ENCODE measurements around the gene NPHP3. TPM values are rescaled to one million over a fixed set of nuclear protein-coding genes. Genes with fewer than 3 reads are reported as not detected.

Gene NPHP3
- total RNA-seq, 1 donor from 2014 or later = 28.0 TPM

GRCh38 chr3:132690040-132690439 lies 32.2 kb downstream of the NPHP3 start:
- no peak for DNase-seq (ENCODE audit: low read depth)

DNA sequence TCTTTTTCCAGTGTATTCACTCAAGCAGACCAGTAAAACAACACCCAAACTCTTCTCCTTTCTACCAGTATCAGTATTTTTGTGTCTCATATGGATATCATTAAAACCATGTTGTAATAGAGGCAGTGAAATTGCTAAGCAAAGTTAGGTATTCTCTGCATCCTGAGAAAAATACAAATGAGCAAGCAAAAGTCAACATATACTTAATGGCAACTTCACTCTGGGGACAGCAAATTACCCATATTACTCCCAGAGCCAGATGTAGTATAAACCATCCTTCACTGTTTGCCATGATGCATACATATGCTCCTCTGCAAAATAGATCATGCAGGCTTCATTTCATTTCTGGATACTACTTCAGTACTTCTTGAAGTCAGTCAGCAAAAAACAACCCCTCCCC lies 40.0 kb downstream of the NPHP3 start:
- DNase-seq (ENCODE audit: low read depth) = no peak

DNA sequence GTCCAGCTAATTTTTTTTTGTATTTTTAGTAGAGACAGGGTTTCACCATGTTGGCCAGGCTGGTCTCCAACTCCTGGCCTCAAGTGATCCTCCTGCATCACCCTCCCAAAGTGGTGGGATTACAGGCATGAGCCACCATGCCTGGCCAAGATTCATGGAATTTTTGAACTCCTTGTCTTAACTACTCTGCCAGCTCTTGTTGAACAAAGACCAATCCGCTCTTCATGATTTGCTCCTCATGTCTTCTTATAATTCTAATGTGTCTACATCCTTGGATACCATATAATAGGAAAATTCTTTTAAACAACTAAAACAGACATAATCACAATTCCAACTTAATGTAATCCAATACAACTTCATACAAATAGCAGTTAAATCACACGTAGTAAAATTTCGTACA lies 40.8 kb downstream of the NPHP3 start:
- DNase-seq (ENCODE audit: low read depth) = no peak

DNA sequence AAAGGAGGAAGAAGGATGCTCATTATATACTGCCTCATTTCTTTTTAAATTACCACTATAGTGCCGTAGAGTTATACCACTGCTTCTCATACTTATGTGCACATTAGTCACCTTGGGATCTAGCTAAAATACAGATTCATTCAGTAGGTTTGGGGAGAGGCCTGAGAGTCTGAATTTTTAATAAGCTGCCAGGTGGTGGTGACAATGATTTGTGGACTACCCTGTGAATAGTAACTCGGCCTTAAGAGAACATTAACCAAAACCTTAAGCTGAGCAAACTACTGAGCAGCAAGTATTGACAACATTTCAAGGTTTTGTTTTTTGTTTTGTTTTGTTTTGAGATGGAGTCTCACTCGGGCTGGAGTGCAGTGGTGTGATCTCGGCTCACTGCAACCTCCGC lies 42.3 kb downstream of the NPHP3 start:
- peak; percentile 64 for DNase-seq (ENCODE audit: low read depth)

- DNase-seq (ENCODE audit: low read depth) = no peak
Observed at GRCh38 chr3:132675408-132675807, 46.8 kb downstream of the NPHP3 start.

DNA sequence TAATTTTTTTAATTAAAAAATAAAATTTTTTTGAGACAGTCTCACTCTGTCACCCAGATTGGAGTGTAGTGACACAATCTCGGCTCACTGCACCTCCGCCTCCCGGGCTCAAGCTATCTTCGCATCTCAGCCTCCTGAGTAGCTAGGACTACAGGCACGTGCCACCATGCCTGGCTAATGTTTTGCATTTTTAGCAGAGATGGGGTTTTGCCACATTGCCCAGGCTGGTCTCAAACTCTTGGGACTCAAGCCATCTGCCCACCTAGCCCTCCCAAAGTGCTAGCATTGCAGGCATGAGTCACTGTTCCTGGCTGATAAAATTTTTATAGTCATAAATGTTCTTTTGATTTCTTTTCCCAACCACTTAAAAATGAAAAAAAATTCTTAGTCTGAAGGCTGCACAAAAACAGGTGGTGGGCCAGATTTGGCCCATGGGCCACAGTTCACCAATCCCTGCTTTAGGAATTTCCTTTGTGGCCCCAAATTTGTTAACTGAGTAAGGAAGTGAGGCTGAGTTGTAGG lies 52.9 kb downstream of the NPHP3 start:
- no peak for DNase-seq (ENCODE audit: low read depth)

- DNase-seq (ENCODE audit: low read depth) = no peak
Observed at GRCh38 chr3:132665230-132665745, 56.9 kb downstream of the NPHP3 start.

DNA sequence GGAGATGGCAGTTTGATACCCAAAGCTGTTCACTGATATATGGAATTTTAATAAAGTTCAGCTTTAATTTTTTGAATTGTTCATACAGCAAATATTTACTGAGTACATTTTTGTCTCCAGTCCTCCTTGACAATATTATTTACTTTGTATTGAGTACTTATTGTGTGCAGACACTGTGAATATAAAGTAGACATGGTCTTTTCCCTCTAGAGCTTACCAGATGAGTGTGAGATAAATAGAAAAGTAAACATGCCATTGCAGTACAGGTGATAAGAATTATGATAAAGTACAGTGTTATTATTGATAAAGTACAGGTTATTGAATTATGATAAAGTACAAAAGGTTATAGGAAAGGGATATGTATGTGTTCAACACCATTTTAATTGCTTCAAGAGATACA lies 60.0 kb downstream of the NPHP3 start:
- no peak for DNase-seq (ENCODE audit: low read depth)

DNA sequence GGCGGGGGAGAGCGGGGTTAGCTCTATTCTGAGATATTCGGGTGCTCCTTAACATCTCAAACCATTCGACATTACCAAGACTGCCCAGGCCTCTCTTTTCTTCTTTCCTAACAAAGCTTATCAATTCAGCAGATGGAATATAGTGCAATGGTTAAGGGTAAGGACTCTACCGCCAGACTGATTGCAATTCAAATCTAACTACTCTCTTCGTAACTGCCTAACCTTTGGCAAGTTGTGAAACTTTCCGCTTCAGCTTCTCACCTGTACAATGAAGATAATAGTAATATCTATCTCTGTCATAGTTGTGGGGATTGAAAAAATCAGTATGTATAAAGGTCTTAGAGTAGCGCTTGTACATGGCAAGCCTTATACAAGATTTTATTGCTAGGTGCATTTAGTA lies 61.1 kb downstream of the NPHP3 start:
- DNase-seq (ENCODE audit: low read depth) = no peak

DNA sequence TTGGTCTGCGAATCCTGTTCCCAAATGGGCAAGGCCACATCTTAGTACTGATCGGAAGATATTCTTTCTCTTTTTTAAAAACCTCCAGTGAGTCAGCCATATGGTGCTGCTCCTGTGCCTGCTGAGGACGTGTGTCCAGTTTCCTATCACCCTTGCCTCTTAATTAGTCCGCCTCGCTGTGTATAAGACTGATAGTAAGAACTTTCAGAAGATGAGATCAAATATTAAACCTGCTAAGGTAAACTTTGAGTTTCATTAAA lies 61.5 kb downstream of the NPHP3 start:
- DNase-seq (ENCODE audit: low read depth) = no peak

DNA sequence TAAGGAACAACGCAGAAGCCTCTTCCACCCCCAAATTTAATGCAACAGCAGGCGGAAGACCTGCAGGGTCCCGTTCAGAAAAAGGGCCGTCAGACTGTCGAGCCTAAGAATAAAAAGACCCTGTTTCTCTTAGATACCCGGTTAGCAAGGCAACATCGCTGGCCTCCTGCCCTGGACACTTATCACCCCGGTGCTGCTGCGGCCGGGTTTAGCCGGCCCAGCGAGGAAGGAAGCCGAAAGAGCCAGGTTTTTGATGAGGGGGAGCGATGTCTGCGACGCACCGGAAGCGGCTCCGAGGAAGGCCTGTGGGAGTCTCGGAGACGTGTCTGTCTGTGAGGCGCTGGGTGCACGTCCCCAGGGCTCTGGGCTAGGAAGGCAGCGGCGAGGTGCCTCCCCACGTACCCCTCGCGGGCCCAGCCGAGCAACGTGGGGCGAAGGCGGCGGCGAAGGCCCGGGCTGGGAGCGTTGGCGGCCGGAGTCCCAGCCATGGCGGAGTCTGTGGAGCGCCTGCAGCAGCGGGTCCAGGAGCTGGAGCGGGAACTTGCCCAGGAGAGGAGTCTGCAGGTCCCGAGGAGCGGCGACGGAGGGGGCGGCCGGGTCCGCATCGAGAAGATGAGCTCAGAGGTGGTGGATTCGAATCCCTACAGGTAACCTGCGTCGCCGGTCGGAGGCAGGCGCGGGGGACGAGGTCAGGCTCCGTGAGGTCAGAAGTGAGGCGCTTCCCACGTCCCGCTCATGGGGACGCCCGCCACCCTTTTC lies 62.0 kb downstream of the NPHP3 start, which contains the start of gene UBA5:
UBA5 (plus strand) TSS at position 278 of the 759 bp plus-strand sequence; CDS start at position 487, 209 bp downstream.
- DNase-seq (ENCODE audit: low read depth) = peak; percentile 33

DNA sequence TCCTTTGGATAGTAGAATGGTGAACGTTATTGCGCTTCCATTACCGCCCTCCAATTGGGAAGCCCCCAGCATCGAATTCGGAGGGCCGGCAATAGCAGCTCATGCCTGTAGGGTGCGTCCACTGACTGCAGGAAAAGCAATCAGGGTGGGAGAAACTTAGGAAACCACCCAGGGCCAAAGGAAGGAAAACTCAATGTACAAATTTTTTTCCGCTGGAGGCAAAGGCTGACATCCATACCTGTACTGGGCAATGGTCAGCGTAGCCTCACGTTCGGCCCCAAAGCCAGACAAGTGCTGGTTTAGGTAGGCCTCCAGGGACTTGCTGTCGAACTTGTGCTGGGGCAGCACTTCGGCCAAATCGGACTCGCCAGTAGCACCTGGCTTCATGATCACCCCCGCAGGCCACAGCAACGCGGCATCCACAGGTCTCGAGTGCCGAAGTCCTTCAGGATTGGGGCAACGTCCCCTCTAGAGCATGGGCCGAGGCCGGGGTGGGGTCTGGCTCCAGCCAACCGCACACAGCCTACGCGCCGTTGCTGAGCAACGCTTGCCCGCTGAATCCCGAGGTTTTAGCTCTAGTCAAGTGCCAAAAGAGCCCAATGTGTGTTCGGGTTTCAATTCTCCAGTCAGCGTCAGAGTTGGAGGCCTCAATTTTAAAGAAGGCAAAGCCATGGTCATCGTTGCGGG lies 62.7 kb downstream of the NPHP3 start, which contains the start of gene ACAD11:
ACAD11 (minus strand) TSS at position 445 of the 687 bp plus-strand sequence; CDS start at position 387, 58 bp downstream.
- DNase-seq (ENCODE audit: low read depth) = peak; percentile 73

DNA sequence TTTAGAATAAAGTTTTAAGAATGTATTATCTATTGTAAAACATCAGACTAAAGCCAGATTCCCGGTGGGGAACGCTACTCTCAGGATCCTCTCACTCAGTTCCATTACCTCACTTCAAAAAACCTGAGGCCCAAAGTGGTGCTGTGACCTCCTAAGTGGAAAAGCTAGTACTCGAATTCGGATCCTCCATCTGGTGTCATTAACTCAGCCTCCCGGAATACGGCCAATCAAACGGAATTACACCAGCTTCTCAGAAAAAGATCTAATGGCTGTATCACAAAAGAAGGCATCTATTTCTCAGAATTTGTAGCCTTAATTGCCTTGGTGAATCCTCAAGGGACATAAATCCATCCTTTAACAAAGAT lies 63.2 kb downstream of the NPHP3 start:
- no peak for DNase-seq (ENCODE audit: low read depth)

GRCh38 chr3:132657869-132658747 lies 64.1 kb downstream of the NPHP3 start:
- peak; percentile 25 for DNase-seq (ENCODE audit: low read depth)

GRCh38 chr3:132655471-132655870 lies 66.7 kb downstream of the NPHP3 start:
- no peak for DNase-seq (ENCODE audit: low read depth)

DNA sequence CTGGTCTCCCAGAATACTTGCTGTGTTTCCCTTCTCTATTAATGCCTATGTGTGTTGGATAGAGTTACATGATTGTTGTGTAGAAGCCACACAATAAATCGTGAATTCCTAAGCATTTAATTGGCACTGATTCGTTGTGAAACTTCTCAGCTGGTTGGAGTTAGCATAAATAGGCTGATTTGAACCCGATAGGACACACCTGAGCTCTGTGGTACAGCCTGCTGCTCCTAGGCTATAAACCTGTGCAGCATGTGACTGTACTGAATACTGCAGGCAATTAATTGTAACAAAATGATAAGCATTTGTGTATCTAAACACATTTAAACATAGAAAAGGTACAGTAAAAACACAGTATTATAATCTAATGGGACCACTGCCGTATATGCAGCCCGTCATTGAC lies 67.5 kb downstream of the NPHP3 start:
- peak; percentile 39 for DNase-seq (ENCODE audit: low read depth)

DNA sequence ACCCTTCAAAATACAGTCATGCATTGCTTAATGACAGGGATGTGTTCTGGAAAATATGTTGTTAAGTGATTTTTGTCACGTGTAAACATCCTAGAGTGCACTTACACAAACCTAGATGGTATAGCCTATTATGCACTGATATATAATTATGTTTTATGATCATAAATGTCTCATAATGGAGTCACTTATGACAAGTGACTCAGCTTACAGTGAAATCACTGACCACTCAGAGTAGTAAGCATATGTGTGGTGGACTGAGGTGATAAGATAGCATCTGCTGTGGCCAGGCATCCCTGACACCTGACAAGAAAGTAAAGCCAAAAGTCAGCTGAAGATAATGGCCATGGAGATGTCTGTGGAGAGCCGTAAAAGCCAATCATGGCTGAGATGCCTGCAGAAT lies 68.0 kb downstream of the NPHP3 start:
- DNase-seq (ENCODE audit: low read depth) = no peak

GRCh38 chr3:132652640-132653270 lies 69.5 kb downstream of the NPHP3 start:
- DNase-seq (ENCODE audit: low read depth) = no peak

GRCh38 chr3:132650153-132650552 lies 72.1 kb downstream of the NPHP3 start:
- DNase-seq (ENCODE audit: low read depth) = no peak

DNA sequence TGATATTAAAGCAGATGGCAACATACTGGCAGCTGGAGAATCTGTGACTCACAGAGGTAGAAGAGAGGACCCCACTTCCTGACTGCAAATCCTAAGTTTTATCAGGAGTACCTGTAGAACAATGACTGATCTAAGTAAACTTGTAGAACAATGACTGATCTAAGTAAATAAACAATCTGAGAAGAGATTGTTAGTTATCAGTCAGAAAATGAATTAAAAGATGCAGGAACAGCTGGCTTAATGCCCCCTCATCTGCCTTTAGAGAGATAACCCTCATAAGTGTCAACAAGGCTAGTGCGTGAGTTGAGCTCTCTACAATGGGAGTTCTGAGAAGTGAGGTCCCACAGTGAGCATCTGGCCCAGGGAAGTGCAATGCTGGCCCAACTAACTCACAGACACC lies 77.2 kb downstream of the NPHP3 start:
- DNase-seq (ENCODE audit: low read depth) = no peak

- DNase-seq (ENCODE audit: low read depth) = no peak
Observed at GRCh38 chr3:132643366-132643765, 78.8 kb downstream of the NPHP3 start.

GRCh38 chr3:132642539-132642847 lies 79.7 kb downstream of the NPHP3 start:
- no peak for DNase-seq (ENCODE audit: low read depth)
